Sigmoid colon (tissue), 7 donors: ENCODE measurements around the gene PIAS2. TPM values are rescaled to one million over a fixed set of nuclear protein-coding genes. Genes with fewer than 3 reads are reported as not detected.

ENCODE experiments used
- DNase-seq: peaks from one replicate; pipeline ENCODE4 v3.0.0-alpha.2; 2019
- H3K27ac ChIP-seq, 4 donors: fragments of 200-600 bp; sonication (generic); one replicate each; pipeline ENCODE4 v1.5.1; 2016 to 2019; ENCODE audit warnings: mild to moderate bottlenecking in 1 of 4
- H3K27me3 ChIP-seq, 3 donors: fragments of 200-600 bp; sonication (generic); one replicate each; pipeline ENCODE4 v1.5.1; 2019; ENCODE audit warnings: mild to moderate bottlenecking in 1 of 3
- H3K36me3 ChIP-seq, 4 donors: fragments of 200-600 bp; sonication (generic); one replicate each; pipeline ENCODE4 v1.5.1; 2016 to 2019
- H3K4me1 ChIP-seq, 4 donors: fragments of 200-600 bp; sonication (generic); one replicate each; pipeline ENCODE4 v1.5.1; 2017 to 2019
- H3K4me3 ChIP-seq, 4 donors: fragments of 200-600 bp; sonication (generic); one replicate each; pipeline ENCODE4 v1.5.1; 2017 to 2019; ENCODE audit warnings: mild to moderate bottlenecking in 2 of 4, moderate library complexity in 1 of 4
- H3K9me3 ChIP-seq, 4 donors: fragments of 200-600 bp in 3 of 4; sonication (generic) in 3 of 4; one replicate each; pipeline versions ENCODE4 v1.5.1 to v1.6.1; 2013 to 2019
- CTCF ChIP-seq, 4 experiments: fragments of 450-650 bp in 3 of 4; fragments of 200-600 bp in 1 of 4; IDR thresholded peaks; one replicate each; pipeline ENCODE4 v1.5.1; 2016 to 2019; ENCODE audit warnings: antibody characterized with exemption in 4 of 4, mild to moderate bottlenecking in 3 of 4, moderate library complexity in 2 of 4
- EP300 ChIP-seq, 4 donors: sonication (generic); formaldehyde crosslinking; IDR thresholded peaks; one replicate each; pipeline ENCODE4 v1.6.1; 2017; ENCODE audit warnings: antibody characterized with exemption in 4 of 4
- POLR2A ChIP-seq, 2 donors: fragments of 450-650 bp; IDR thresholded peaks; one replicate each; pipeline ENCODE4 v1.6.1; 2016; ENCODE audit warnings: antibody characterized with exemption in 2 of 2, mild to moderate bottlenecking in 2 of 2, moderate library complexity in 2 of 2
- POLR2AphosphoS5 ChIP-seq, 4 donors: sonication (generic); formaldehyde crosslinking; IDR thresholded peaks; one replicate each; pipeline ENCODE4 v1.6.1; 2017; ENCODE audit warnings: antibody characterized with exemption in 4 of 4
- WGBS, 2 donors: extraction: QIAGEN DNeasy Blood & Tissue Kit; methylation state at CpG; one replicate each; pipeline ENCODE4 v1.1.7; 2013; 5-methylcytosine and 5-hydroxymethylcytosine counted together
- intact Hi-C: fragments of 100-400 bp; cut with DNase I; formaldehyde crosslinking; loops from one replicate; pipeline ENCODE4 v1.15.1; 2023
- polyA plus RNA-seq, 3 donors: library from polyadenylated mRNA; stranded (reverse); fragments of 200-250 nt; gene quantifications; one replicate each; pipeline ENCODE4 v1.2.3, GENCODE V29; 2013
- total RNA-seq, 4 donors: library from RNA; depleted of rRNA; stranded (reverse); fragments of >200 nt; gene quantifications; one replicate each; pipeline ENCODE4 v1.1.0, GENCODE V29; 2016
- donor health status: healthy with polysubstance abuse.
- donor health status: Bipolar disorder and iron deficiency.
- donor health status: healthy.

Gene PIAS2
- total and polyA plus RNA-seq, 7 donors = 5.5 to 36.6 (median 30.0) TPM

GRCh38 chr18:46916551-46917107 is 678 bp downstream of the PIAS2 start:
- 0 to 1% methylated on average over 21 of the region's 21 CpGs for WGBS, 2 donors
- Histone ChIP-seq H3K4me1 (peaks cover 0 to 28% (median 18%) of the 10 kb centered on the region in 4 donors), H3K9me3 (no peaks in the 10 kb centered on the region), H3K36me3 (no peaks in the 10 kb centered on the region), H3K27ac (peak overlapping the region; percentile 87 to 91 (median 89)), H3K27me3 (no peaks in the 10 kb centered on the region), H3K4me3 (peak overlapping the region; percentile 50 to 90 (median 86))
- no peak for TF ChIP-seq CTCF (IDR thresholded peaks at IDR 0.05)
- no peak for TF ChIP-seq EP300 (IDR thresholded peaks at IDR 0.05)
- no peak for TF ChIP-seq POLR2AphosphoS5 (IDR thresholded peaks at IDR 0.05)
- TF ChIP-seq POLR2A (IDR thresholded peaks at IDR 0.05) = no peak
- no peak for DNase-seq
- intact Hi-C loops = loop anchor here (10.0 kb wide), 1 partner anchor 812 kb away; the partner anchor contains the start of gene HAUS1

- no peak for DNase-seq
- H3K9me3 ChIP-seq = no peaks in the 10 kb centered on the region
- intact Hi-C loops = loop anchor here (10.0 kb wide), 1 partner anchor 811 kb away; the partner anchor contains the start of gene HAUS1
- peaks cover 0 to 28% (median 18%) of the 10 kb centered on the region in 4 donors for H3K4me1 ChIP-seq
- H3K27ac ChIP-seq = peak overlapping the region; percentile 87 to 91 (median 89)
- WGBS, 2 donors = 11 to 41% methylated on average over 12 of the region's 12 CpGs
- TF ChIP-seq CTCF (IDR thresholded peaks at IDR 0.05) (no peak), POLR2A (IDR thresholded peaks at IDR 0.05) (no peak), EP300 (IDR thresholded peaks at IDR 0.05) (no peak), POLR2AphosphoS5 (IDR thresholded peaks at IDR 0.05) (no peak)
- H3K27me3 ChIP-seq = no peaks in the 10 kb centered on the region
- peak overlapping the region; percentile 50 to 90 (median 86) for H3K4me3 ChIP-seq
- no peaks in the 10 kb centered on the region for H3K36me3 ChIP-seq
Observed at GRCh38 chr18:46915800-46916550, 1.3 kb downstream of the PIAS2 start.

- H3K27ac ChIP-seq = no peak overlapping the region
- no peaks in the 10 kb centered on the region for H3K27me3 ChIP-seq
- 92 to 97% methylated on average over 3 of the region's 3 CpGs for WGBS, 2 donors
- intact Hi-C loops = loop anchor here (10.0 kb wide), 1 partner anchor 806 kb away; the partner anchor contains the start of gene HAUS1
- no peak for DNase-seq
- H3K9me3 ChIP-seq = no peaks in the 10 kb centered on the region
- peaks cover 0 to 15% (median 9%) of the 10 kb centered on the region in 4 donors for H3K4me1 ChIP-seq
- TF ChIP-seq POLR2A (IDR thresholded peaks at IDR 0.05) = no peak
- TF ChIP-seq CTCF (IDR thresholded peaks at IDR 0.05) = no peak
- TF ChIP-seq POLR2AphosphoS5 (IDR thresholded peaks at IDR 0.05) = no peak
- TF ChIP-seq EP300 (IDR thresholded peaks at IDR 0.05) = no peak
- H3K36me3 ChIP-seq = no peaks in the 10 kb centered on the region
- H3K4me3 ChIP-seq = no peak overlapping the region
Observed at GRCh38 chr18:46910856-46911255, 6.5 kb downstream of the PIAS2 start.

GRCh38 chr18:46909497-46909896 is 7.8 kb downstream of the PIAS2 start:
- no peak for TF ChIP-seq POLR2AphosphoS5 (IDR thresholded peaks at IDR 0.05)
- no peak for TF ChIP-seq POLR2A (IDR thresholded peaks at IDR 0.05)
- TF ChIP-seq EP300 (IDR thresholded peaks at IDR 0.05) = no peak
- no peak for TF ChIP-seq CTCF (IDR thresholded peaks at IDR 0.05)
- H3K4me1 ChIP-seq = peaks cover 0 to 2% (median 0%) of the 10 kb centered on the region in 4 donors
- no peaks in the 10 kb centered on the region for H3K27me3 ChIP-seq
- no peaks in the 10 kb centered on the region for H3K36me3 ChIP-seq
- H3K4me3 ChIP-seq = no peak overlapping the region
- intact Hi-C loops = no loop called here
- DNase-seq = no peak
- H3K27ac ChIP-seq = no peak overlapping the region
- H3K9me3 ChIP-seq = no peaks in the 10 kb centered on the region
- WGBS, 2 donors = 95 to 99% methylated on average over 3 of the region's 3 CpGs
